D721Med (cell line): ENCODE results near the gene ALDH5A1.

Source experiments
- DNase-seq: peaks from one replicate; pipeline ENCODE4 v3.0.0; 2011; ENCODE audit warnings: low spot score; ENCODE audit not compliant: insufficient read length
- FAIRE-seq: peaks from 2 replicates; lab custom pipeline; 2011; peaks lifted over from hg19 to GRCh38; lab: Jason Lieb, UNC
- TF ChIP-seq, protein P1 (sequence below): IDR thresholded peaks from 2 replicates; pipeline ENCODE4 v1.5.1; 2012; ENCODE audit warnings: mild to moderate bottlenecking, control low read depth; ENCODE audit not compliant: insufficient read depth; ENCODE audit errors: missing control alignments

The ALDH5A1 gene

DNA sequence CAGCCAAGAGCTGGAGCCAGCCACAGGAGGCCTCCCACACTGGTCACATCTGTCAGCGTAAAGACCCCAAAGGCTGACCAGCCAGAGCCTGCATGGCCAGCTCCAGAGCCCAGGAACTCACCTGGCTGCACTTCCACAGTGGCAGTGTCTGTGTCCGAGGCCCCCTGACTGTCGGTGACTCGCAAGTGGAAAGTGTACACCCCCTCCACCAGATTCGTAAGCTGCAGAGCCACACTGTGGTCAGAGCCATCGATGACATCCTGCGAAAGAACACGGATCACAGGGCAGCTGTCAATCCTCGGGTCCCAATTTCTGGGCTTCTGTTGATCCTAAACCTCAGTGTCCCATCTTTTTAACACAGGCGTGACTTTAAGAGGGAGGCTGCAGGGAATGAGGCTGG is 69.3 kb downstream of the ALDH5A1 start:
- DNase-seq: no peak
- no peak for FAIRE-seq
- TF ChIP-seq, protein P1, sequence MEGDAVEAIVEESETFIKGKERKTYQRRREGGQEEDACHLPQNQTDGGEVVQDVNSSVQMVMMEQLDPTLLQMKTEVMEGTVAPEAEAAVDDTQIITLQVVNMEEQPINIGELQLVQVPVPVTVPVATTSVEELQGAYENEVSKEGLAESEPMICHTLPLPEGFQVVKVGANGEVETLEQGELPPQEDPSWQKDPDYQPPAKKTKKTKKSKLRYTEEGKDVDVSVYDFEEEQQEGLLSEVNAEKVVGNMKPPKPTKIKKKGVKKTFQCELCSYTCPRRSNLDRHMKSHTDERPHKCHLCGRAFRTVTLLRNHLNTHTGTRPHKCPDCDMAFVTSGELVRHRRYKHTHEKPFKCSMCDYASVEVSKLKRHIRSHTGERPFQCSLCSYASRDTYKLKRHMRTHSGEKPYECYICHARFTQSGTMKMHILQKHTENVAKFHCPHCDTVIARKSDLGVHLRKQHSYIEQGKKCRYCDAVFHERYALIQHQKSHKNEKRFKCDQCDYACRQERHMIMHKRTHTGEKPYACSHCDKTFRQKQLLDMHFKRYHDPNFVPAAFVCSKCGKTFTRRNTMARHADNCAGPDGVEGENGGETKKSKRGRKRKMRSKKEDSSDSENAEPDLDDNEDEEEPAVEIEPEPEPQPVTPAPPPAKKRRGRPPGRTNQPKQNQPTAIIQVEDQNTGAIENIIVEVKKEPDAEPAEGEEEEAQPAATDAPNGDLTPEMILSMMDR: no peak

DNA sequence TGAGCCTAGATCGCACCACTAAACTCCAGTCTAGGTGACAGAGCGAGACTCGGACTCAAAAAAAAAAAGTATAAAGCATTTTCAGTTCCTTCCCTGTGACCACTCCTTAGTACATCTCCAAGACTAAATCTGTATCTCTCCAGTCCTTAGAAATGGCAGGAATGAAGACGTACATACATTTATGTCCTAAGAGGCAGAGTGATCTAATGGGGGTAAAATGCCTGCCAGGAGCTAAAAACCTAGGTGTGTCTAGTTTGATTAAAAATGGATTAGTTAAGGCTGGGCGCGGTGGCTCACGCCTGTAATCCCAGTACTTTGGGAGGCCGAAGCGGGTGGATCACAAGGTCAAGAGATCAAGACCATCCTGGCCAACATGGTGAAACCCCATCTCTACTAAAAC is 70.4 kb downstream of the ALDH5A1 start:
- no peak for FAIRE-seq
- TF ChIP-seq, protein P1: no peak
- DNase-seq: no peak

DNA sequence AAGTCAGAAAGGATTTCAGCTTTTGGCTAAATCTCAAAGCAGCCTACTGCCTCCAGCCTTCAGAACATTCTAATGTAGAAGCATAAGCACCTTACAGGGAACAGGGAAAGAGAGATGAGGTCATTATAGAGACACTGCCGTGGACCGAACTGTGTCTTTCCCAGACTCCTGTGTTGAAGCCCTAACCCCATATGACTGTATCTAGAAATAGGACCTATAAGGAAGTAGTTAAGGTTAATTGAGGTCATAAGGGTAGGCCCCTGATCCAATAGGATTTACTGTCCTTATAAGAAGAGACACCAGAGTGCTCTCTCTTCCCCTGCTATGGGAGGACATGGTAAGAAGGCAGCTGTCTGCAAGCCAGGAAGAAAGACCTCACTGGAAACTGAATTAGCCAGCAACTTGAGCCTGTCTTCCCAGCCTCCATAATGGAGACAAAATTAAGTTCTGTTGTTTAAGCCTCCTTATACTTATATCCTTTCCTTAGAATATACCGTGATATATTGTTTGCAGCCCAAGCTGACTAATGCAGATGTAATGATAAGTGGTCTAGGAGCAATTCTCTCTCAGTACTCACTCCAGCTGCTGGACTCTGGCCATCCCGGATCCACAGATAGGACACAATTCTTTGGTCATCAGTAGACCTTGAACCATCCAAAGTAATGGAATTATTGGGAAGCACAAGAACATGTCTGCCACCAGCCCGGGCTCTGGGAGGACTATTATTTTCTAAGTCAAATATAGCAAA is 71.4 kb downstream of the ALDH5A1 start:
- DNase-seq: no peak
- FAIRE-seq: no peak
- TF ChIP-seq, protein P1: no peak

DNA sequence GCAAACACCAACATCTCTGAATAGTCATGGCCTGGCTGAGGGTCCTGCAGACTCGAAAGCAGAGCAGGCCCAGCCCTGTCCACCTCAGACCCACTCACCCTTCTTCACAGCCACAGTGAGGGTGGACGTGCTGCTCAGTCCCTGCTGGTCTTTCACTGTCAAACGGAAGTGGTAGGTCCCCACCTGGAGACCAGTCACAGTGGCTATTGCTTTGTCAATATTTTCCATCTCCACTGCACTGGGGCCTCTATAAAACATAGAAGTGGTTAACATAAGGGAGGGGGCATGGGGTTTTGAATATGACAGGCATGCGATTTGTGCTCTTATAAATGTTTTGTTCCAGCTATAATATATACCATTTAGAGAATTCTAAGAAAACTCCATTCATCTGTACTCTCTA is 73.9 kb downstream of the ALDH5A1 start:
- DNase-seq (no peak), FAIRE-seq (no peak)
- TF ChIP-seq, protein P1: no peak

DNA sequence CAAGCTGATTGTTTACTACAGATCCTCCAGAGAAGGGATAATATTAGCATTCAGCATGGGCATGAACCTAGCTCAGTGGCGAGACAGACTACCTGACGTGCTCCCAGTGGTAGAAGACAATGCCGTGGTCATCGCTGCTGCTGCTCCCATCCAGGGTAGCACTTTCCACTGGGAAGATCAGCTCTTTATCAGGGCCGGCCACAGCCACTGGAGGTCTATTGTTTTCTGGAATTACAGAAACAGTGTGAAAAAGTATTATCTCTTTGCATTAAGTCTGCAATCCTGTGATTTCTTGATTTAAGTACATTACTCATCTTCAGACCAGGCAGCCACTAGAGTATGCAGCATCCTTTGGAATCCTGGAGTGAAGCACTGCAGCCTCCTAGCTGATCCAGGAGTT is 75.0 kb downstream of the ALDH5A1 start:
- TF ChIP-seq, protein P1: no peak
- FAIRE-seq (no peak), DNase-seq (no peak)

DNA sequence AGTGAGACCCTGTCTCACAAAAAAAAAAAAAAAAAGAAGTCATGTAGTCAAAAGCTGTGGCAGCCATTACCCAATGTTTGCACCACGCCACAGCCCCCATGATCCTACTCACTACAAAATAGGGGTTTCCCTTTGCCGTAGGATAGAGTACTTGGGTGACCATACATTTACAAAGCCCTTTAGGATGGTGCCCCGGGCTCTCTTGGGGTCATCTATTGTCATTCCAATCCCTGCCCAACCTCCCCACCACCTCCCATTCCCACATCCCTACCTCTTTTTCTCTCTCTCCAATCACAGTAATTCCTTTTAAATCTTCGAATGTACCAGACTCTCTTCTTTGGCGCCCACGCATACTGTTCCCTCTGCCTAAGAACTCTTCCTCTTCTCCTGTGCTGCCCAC is 76.6 kb downstream of the ALDH5A1 start:
- TF ChIP-seq, protein P1: no peak
- no peak for FAIRE-seq
- DNase-seq: no peak

DNA sequence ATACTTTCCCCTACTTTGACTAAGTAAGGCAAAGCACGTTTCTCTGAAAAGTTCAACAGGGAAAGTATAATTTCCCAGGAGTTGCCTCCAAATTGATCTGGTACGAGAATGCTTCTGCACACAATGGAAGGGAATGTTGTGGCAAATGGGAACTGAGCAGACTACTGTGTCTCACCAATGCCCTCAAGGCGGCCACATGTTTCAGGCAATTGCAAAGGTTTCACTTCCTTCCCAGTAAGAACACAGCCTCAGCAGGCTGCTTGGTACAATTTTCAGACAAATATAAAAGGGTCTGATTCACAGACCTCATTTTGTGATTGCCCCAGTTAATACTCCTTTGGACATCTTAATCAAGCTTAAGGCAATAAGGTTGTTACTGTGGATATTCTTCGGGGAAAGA is 80.0 kb downstream of the ALDH5A1 start:
- no peak for DNase-seq
- TF ChIP-seq, protein P1: no peak
- no peak for FAIRE-seq
